Mucosa of stomach (tissue), 1 donor: ENCODE data around the gene NUP93.
"Not testable (repeated sequence)": the region's sequence is repeated elsewhere in the genome, so short reads cannot be mapped to it uniquely, and the experiment has no call there.

Experiments used
- H3K27me3 ChIP-seq: one replicate; pipeline ENCODE4 v1.7.0; 2013; ENCODE audit warnings: mild to moderate bottlenecking, low read length; ENCODE audit not compliant: control insufficient read depth, insufficient read depth
- H3K36me3 ChIP-seq: one replicate; pipeline ENCODE4 v1.7.0; 2013; ENCODE audit warnings: low read length; ENCODE audit not compliant: control insufficient read depth, insufficient read depth
- H3K4me1 ChIP-seq: one replicate; pipeline ENCODE4 v1.7.0; 2013; ENCODE audit warnings: mild to moderate bottlenecking, low read length; ENCODE audit not compliant: control insufficient read depth, insufficient read depth
- H3K4me3 ChIP-seq: one replicate; pipeline ENCODE4 v1.7.0; 2013; ENCODE audit warnings: low read length
- H3K9ac ChIP-seq: one replicate; pipeline ENCODE4 v1.7.0; 2013; ENCODE audit warnings: mild to moderate bottlenecking, low read length, moderate library complexity
- H3K9me3 ChIP-seq: one replicate; pipeline ENCODE4 v1.7.0; 2013; ENCODE audit warnings: mild to moderate bottlenecking, low read length, moderate library complexity; ENCODE audit not compliant: control insufficient read depth
- donor health status: Pancreatic carcinoma.

NUP93 gene

DNA sequence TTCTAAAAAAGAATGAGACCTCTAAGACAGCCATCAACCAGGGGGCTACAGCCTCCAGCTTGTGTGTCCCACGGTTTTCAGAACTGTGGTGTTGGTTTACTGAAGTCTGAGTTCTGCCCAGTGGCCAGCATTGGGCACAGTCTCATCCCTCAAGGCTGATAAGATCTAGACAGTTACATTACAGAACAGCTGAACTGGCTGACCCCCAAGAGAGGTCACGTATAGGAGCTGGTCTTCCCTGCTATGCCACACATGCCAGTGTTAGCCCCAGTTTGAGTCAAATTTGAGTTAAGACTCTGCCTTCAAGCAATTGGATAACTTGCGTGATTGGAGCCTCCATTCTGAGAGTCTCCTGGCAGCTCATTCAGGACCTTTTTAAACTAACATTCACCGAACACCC lies 14.8 kb upstream of the NUP93 start:
- H3K9me3 ChIP-seq, result no peaks in the 10 kb centered on the region
- no peaks in the 10 kb centered on the region for H3K36me3 ChIP-seq

DNA sequence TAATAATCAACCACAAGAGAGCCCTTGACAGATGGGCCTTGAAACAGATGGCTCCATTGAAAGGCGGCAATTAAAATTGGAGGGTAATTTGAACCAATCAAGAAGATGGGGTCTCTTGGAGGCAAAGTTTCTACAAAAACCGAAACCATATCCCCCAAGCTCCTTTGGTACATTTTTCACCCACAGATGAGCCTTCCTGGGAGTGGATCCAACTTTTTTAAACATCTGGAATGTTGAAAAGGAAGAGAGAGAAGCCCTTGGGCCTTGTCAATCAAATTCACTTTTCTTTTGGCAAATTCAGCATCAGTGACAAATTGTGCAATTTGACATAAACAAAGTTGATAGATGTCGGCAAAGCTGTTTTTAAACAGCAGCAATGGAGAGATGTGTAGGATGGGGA lies 13.2 kb upstream of the NUP93 start:
- Histone ChIP-seq H3K27me3 (no peaks in the 10 kb centered on the region), H3K4me3 (no peak overlapping the region), H3K36me3 (no peaks in the 10 kb centered on the region), H3K9ac (no peak overlapping the region), H3K4me1 (no peaks in the 10 kb centered on the region), H3K9me3 (no peaks in the 10 kb centered on the region)

More for the DNA sequence above, 14.8 kb upstream of the NUP93 start:
- Histone ChIP-seq H3K4me1 (no peaks in the 10 kb centered on the region), H3K27me3 (no peaks in the 10 kb centered on the region), H3K9ac (no peak overlapping the region), H3K4me3 (no peak overlapping the region)

DNA sequence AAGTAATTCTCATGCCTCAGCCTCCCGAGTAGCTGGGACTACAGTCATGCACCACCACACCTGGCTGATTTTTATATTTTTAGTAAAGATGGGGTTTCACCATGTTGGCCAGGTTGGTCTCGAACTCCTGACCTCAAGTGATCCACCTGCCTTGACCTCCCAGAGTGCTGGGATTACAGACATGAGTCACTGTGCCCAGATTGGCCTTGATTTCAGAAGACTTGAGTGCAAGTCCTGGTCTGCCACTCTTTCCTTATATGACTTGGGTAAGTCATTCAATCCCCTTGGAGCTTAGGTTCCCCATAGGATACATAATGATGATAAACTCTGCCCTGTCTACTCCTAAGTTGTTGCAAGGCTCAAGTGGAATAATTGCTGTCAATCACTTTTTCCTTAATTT lies 12.4 kb upstream of the NUP93 start:
- not testable (repeated sequence) for H3K4me1 ChIP-seq, H3K9ac ChIP-seq, H3K36me3 ChIP-seq, H3K27me3 ChIP-seq, H3K9me3 ChIP-seq, H3K4me3 ChIP-seq

DNA sequence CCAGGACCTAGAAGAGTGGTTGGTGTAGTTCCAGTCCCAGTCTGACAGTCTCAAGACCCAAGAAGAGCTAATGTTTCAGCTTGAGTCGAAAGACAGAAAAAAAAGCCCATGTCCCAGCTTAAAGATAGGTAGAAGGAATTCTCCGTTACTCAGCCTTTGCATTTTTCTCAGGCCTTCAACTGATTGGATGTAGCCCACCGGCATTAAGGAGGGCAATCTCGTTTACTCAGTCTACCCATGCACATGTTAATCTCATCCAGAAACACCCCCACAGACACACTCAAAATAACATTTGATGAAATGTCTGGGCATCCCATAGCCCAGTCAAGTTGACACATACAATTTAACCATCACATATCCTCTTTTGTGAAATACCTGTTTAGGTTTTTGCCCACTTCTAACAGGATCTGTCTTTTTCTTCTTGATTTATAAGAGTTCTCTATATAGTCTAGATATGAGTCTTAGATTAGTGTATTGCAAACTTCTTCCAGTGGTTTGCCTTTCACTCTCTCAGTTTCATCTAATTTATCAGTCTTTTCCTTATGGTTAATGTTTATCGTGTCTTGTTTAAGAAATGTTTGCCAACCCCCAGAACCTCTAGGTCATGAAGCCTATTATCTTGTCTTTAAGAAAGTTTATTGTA lies 7.6 kb upstream of the NUP93 start:
- Histone ChIP-seq H3K36me3 (no peaks in the 10 kb centered on the region), H3K4me1 (no peaks in the 10 kb centered on the region), H3K9ac (no peak overlapping the region), H3K9me3 (no peaks in the 10 kb centered on the region), H3K4me3 (no peak overlapping the region), H3K27me3 (no peaks in the 10 kb centered on the region)

DNA sequence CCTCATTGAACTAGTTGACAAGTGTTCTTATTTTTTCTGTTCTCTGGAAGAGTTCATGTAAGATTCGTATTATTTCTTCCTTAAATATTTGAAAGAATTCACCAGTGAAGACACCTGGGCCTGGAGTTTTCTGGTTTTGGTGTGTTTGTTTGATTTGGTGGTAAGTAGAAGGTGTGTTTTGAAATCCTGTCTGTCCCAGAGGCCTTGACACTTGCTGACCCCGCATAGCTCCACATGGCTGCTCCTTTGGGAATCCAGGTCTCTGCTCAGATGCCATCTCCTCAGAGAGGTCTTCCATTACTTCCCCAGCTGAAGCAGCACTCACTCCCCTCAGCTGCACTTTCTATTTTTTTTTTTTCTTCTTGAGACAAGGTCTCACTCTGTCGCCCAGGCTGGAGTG lies 5.7 kb upstream of the NUP93 start:
- peaks cover 10% of the 10 kb centered on the region for H3K4me1 ChIP-seq
- H3K36me3 ChIP-seq, result no peaks in the 10 kb centered on the region
- H3K9me3 ChIP-seq, result no peaks in the 10 kb centered on the region
- no peaks in the 10 kb centered on the region for H3K27me3 ChIP-seq
- no peak overlapping the region for H3K9ac ChIP-seq
- no peak overlapping the region for H3K4me3 ChIP-seq

- no peaks in the 10 kb centered on the region for H3K36me3 ChIP-seq
- H3K9ac ChIP-seq, result no peak overlapping the region
- H3K9me3 ChIP-seq, result no peaks in the 10 kb centered on the region
- no peak overlapping the region for H3K4me3 ChIP-seq
- peaks cover 23% of the 10 kb centered on the region for H3K4me1 ChIP-seq
- H3K27me3 ChIP-seq, result no peaks in the 10 kb centered on the region
Measured at GRCh38 chr16:56726283-56726682, 3.6 kb upstream of the NUP93 start.

DNA sequence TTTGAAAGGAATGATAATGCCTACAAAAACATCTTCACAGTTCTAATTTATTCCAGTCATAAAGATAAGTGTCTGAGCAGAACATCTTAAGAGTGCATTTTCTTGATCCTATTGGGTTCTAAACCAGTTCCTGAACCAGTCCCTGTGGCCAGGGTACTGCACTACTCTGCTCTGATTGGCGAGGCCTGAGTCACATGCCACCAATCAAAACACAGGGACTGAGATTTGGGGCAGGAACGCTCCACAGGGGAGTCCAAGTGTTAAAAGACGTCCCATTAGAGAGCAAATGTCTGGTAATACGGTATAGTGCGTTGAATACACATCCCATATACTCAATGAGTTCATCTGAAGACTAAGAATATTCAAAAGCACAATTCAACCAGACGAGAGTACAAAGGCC lies 3.0 kb upstream of the NUP93 start:
- Histone ChIP-seq H3K36me3 (no peaks in the 10 kb centered on the region), H3K9me3 (no peaks in the 10 kb centered on the region), H3K27me3 (no peaks in the 10 kb centered on the region), H3K9ac (no peak overlapping the region), H3K4me1 (peaks cover 26% of the 10 kb centered on the region), H3K4me3 (no peak overlapping the region)

DNA sequence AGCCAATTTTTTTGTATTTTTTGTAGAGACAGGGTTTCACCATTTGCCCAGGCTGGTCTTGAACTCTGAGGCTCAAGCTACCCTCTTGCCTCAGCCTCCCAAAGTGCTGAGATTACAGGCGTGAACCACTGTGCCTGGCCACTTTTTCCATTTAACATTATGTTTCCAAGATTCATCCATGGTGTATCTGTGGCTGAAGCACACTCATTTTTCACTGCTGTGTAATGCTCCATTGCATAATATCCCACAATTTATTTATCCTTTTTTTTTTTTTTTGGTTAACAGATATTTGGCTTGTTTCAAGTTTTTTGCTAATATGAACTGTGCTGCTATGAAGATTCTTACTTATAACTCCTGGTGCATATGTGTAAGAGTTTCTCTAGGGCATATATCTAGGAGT lies 1.9 kb upstream of the NUP93 start:
- Histone ChIP-seq H3K4me3 (no peak overlapping the region), H3K9ac (no peak overlapping the region), H3K4me1 (peaks cover 26% of the 10 kb centered on the region), H3K36me3 (no peaks in the 10 kb centered on the region), H3K27me3 (no peaks in the 10 kb centered on the region), H3K9me3 (no peaks in the 10 kb centered on the region)

GRCh38 chr16:56728980-56729734 lies 772 bp upstream of the NUP93 start:
- Histone ChIP-seq H3K27me3 (no peaks in the 10 kb centered on the region), H3K9ac (peak overlapping the region; percentile 90), H3K9me3 (no peaks in the 10 kb centered on the region)

DNA sequence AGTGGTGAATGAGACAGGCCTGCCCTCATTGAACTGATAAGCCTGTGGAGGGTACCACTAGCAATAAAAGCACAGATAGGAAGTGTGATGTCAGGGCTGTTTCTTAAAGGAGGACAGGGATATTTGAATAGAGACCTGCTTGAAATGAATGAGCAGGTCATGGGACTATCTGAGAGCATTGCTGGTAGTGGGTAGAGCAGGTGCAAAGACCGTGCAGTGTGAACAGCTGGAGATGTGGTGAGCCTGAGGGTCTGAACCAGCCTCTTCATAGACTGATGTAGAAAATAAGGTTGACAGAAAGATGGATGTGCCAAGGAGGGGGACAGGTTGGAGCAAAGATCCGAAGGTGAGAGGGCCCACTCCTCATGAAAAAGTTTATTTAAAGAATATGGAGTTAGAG lies 2.4 kb downstream of the NUP93 start:
- H3K4me1 ChIP-seq, result peaks cover 26% of the 10 kb centered on the region
- H3K9me3 ChIP-seq, result no peaks in the 10 kb centered on the region
- H3K27me3 ChIP-seq, result no peaks in the 10 kb centered on the region
- H3K4me3 ChIP-seq, result no peak overlapping the region
- H3K36me3 ChIP-seq, result no peaks in the 10 kb centered on the region
- no peak overlapping the region for H3K9ac ChIP-seq

More at GRCh38 chr16:56728980-56729734, 772 bp upstream of the NUP93 start:
- Histone ChIP-seq H3K36me3 (no peaks in the 10 kb centered on the region), H3K4me3 (peak overlapping the region; percentile 96), H3K4me1 (peaks cover 26% of the 10 kb centered on the region)

DNA sequence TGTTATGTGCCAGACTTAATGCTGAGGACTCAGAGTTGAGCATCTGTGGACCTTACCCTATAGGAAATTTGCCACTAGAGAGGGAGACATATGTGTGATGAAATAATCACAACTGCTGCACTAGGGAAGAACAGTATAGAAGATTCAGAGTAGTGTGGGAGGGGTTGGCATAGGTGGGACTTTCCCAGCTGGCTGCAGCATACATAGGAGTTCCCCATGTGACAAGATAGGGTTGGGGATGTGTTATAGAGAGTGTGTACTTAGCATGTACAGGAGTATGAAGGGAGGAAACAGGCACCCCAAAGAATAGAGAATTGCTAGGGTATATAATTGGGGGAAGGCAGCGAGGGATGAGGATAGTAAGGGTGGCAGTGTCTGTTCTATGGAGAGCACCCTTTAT lies 2.9 kb downstream of the NUP93 start:
- Histone ChIP-seq H3K4me3 (no peak overlapping the region), H3K9ac (no peak overlapping the region), H3K27me3 (no peaks in the 10 kb centered on the region), H3K4me1 (peaks cover 28% of the 10 kb centered on the region), H3K9me3 (no peaks in the 10 kb centered on the region), H3K36me3 (no peaks in the 10 kb centered on the region)

GRCh38 chr16:56734429-56734828 lies 4.5 kb downstream of the NUP93 start:
- H3K4me1 ChIP-seq, result peaks cover 24% of the 10 kb centered on the region
- no peak overlapping the region for H3K4me3 ChIP-seq
- H3K9ac ChIP-seq, result no peak overlapping the region
- no peaks in the 10 kb centered on the region for H3K27me3 ChIP-seq
- H3K36me3 ChIP-seq, result no peaks in the 10 kb centered on the region
- H3K9me3 ChIP-seq, result no peaks in the 10 kb centered on the region
